Measurements from ENCODE around the gene UBE2Z.

- TF ChIP-seq CTCF (IDR thresholded peaks at IDR 0.05) (no peak), POLR2A (IDR thresholded peaks at IDR 0.05) (no peak)
These were observed 14.3 kb upstream of the UBE2Z start for GRCh38 chr17:48893646-48894508.
